IPS-18a (cell line): ENCODE results near the gene MED12L.

Experiments
- H3K27ac ChIP-seq: one replicate; pipeline ENCODE4 v1.5.1; 2013; ENCODE audit warnings: low read length
- H3K27me3 ChIP-seq: one replicate; pipeline ENCODE4 v1.6.1; 2013; ENCODE audit warnings: mild to moderate bottlenecking, low read length; ENCODE audit not compliant: control insufficient read depth, insufficient read depth
- H3K36me3 ChIP-seq: one replicate; pipeline ENCODE4 v1.6.1; 2013; ENCODE audit warnings: low read depth, low read length; ENCODE audit not compliant: control insufficient read depth
- H3K4me1 ChIP-seq: one replicate; pipeline ENCODE4 v1.6.1; 2013; ENCODE audit warnings: low read depth, low read length; ENCODE audit not compliant: control insufficient read depth
- H3K4me3 ChIP-seq: one replicate; pipeline ENCODE4 v1.5.1; 2013; ENCODE audit warnings: low read length
- H3K9ac ChIP-seq: one replicate; pipeline ENCODE4 v1.6.1; 2013; ENCODE audit warnings: mild to moderate bottlenecking, low read length, moderate library complexity
- H3K9me3 ChIP-seq: one replicate; pipeline ENCODE4 v1.6.1; 2013; ENCODE audit warnings: low read depth, low read length; ENCODE audit not compliant: control insufficient read depth

The MED12L gene

DNA sequence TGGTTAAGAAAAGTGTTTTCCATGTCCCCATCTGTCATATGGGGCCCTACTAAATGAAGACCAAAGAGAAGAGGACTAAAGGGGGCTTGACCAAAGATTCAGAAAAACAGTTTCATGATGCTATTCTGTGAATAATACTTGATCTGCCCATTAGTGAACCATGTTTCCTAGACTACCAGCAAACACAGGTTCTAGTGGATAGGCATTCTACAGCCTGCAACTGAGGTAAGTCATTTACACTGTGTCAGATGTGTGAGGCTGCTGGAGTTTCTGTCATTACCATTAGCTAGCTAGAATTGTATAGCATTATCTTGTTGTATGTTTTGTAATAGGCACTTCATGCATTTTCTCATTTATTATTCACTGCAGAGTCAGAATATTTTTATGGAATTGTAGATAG lies 111.0 kb downstream of the MED12L start:
- Histone ChIP-seq H3K9me3 (no peaks in the 10 kb centered on the region), H3K36me3 (no peaks in the 10 kb centered on the region), H3K27me3 (no peaks in the 10 kb centered on the region), H3K4me3 (no peak overlapping the region), H3K4me1 (no peaks in the 10 kb centered on the region), H3K27ac (no peak overlapping the region), H3K9ac (no peak overlapping the region)

- no peak overlapping the region for H3K27ac ChIP-seq
- no peak overlapping the region for H3K4me3 ChIP-seq
- no peaks in the 10 kb centered on the region for H3K36me3 ChIP-seq
- no peaks in the 10 kb centered on the region for H3K27me3 ChIP-seq
- H3K9ac ChIP-seq: no peak overlapping the region
- no peaks in the 10 kb centered on the region for H3K9me3 ChIP-seq
- H3K4me1 ChIP-seq: no peaks in the 10 kb centered on the region
Measured at GRCh38 chr3:151197228-151197627, 111.8 kb downstream of the MED12L start.

- Histone ChIP-seq H3K36me3 (no peaks in the 10 kb centered on the region), H3K27ac (no peak overlapping the region), H3K9ac (no peak overlapping the region), H3K9me3 (no peaks in the 10 kb centered on the region), H3K4me3 (no peak overlapping the region), H3K4me1 (no peaks in the 10 kb centered on the region), H3K27me3 (no peaks in the 10 kb centered on the region)
Measured at GRCh38 chr3:151197981-151198767, 112.7 kb downstream of the MED12L start.

GRCh38 chr3:151198849-151199248 lies 113.4 kb downstream of the MED12L start:
- Histone ChIP-seq H3K9me3 (no peaks in the 10 kb centered on the region), H3K4me1 (no peaks in the 10 kb centered on the region), H3K27me3 (no peaks in the 10 kb centered on the region), H3K9ac (no peak overlapping the region), H3K36me3 (no peaks in the 10 kb centered on the region), H3K4me3 (no peak overlapping the region), H3K27ac (no peak overlapping the region)

- Histone ChIP-seq H3K27ac (no peak overlapping the region), H3K27me3 (no peaks in the 10 kb centered on the region), H3K36me3 (no peaks in the 10 kb centered on the region)
Measured at GRCh38 chr3:151199554-151200438, 114.3 kb downstream of the MED12L start.

GRCh38 chr3:151200586-151200985 lies 115.1 kb downstream of the MED12L start:
- Histone ChIP-seq H3K9ac (no peak overlapping the region), H3K9me3 (no peaks in the 10 kb centered on the region), H3K27me3 (no peaks in the 10 kb centered on the region), H3K4me1 (no peaks in the 10 kb centered on the region), H3K4me3 (no peak overlapping the region), H3K27ac (no peak overlapping the region), H3K36me3 (no peaks in the 10 kb centered on the region)

More at GRCh38 chr3:151199554-151200438, 114.3 kb downstream of the MED12L start:
- Histone ChIP-seq H3K4me3 (no peak overlapping the region), H3K9ac (no peak overlapping the region), H3K9me3 (no peaks in the 10 kb centered on the region), H3K4me1 (no peaks in the 10 kb centered on the region)

DNA sequence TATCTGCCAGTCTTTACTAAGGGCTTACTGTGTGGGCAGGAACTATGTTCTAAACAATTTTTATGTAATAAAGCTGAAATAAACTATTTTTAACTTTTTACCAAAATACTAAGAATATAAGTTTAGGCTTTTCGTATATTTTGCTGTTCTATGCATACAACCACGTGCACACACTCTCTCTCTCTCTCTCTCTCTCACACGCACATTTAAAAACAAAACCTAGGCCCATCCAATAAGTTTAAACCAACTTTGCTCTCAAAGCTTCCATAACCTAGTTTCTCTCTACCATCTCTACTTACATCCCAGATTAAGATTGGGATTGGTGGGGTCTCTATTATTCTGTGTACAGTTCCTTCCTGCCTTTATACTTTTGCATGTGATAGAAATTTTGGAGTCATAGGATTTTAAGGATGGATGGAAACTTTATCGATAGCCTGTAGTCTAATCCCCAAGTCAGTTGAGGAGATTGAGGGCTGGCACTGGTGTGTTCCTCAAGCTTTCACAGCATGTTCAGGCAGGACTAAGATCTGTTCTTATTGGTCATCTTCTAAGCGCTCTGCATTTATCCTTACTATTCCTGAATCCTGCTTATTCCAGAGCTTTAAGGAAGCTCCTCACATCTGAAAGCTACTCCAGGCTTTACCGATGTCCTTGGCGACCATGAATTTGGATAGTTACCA lies 115.7 kb downstream of the MED12L start:
- no peaks in the 10 kb centered on the region for H3K4me1 ChIP-seq
- no peak overlapping the region for H3K4me3 ChIP-seq
- no peaks in the 10 kb centered on the region for H3K27me3 ChIP-seq

GRCh38 chr3:151203051-151203420 lies 117.6 kb downstream of the MED12L start, which contains the start of gene GPR171:
TSS of gene GPR171 (minus strand) at chr3:151203216. CDS start at chr3:151199386, 3,830 bp downstream.
- Histone ChIP-seq H3K27me3 (no peaks in the 10 kb centered on the region), H3K9ac (no peak within 1 kb of the TSS), H3K36me3 (no peaks in the 10 kb centered on the region), H3K27ac (no peak within 1 kb of the TSS), H3K9me3 (no peaks in the 10 kb centered on the region), H3K4me3 (no peak within 1 kb of the TSS), H3K4me1 (no peaks in the 10 kb centered on the region)

More for the DNA sequence above, 115.7 kb downstream of the MED12L start:
- Histone ChIP-seq H3K9ac (no peak overlapping the region), H3K9me3 (no peaks in the 10 kb centered on the region), H3K36me3 (no peaks in the 10 kb centered on the region), H3K27ac (no peak overlapping the region)

- no peaks in the 10 kb centered on the region for H3K27me3 ChIP-seq
- H3K36me3 ChIP-seq: no peaks in the 10 kb centered on the region
- H3K9ac ChIP-seq: no peak overlapping the region
- no peak overlapping the region for H3K4me3 ChIP-seq
- H3K4me1 ChIP-seq: no peaks in the 10 kb centered on the region
- no peaks in the 10 kb centered on the region for H3K9me3 ChIP-seq
- no peak overlapping the region for H3K27ac ChIP-seq
Measured at GRCh38 chr3:151204530-151205402, 119.3 kb downstream of the MED12L start.

GRCh38 chr3:151205482-151205881 lies 120.0 kb downstream of the MED12L start:
- Histone ChIP-seq H3K9me3 (no peaks in the 10 kb centered on the region), H3K36me3 (no peaks in the 10 kb centered on the region), H3K4me3 (no peak overlapping the region), H3K27ac (no peak overlapping the region), H3K9ac (no peak overlapping the region), H3K4me1 (no peaks in the 10 kb centered on the region), H3K27me3 (no peaks in the 10 kb centered on the region)
